Forelimb muscle (tissue), 1 donor: ENCODE results near the gene C4BPB. TPM values are rescaled to one million over a fixed set of nuclear protein-coding genes. Genes with fewer than 3 reads are reported as not detected.
A peak's percentile ranks its signal among the peaks of the same experiment; 100 is the strongest.

ENCODE experiments used
- DNase-seq: peaks from one replicate; pipeline ENCODE4 v3.0.0-alpha.2; 2013; ENCODE audit warnings: low read depth
- polyA plus RNA-seq: library from polyadenylated mRNA; unstranded; fragments of 120-200 nt; gene quantifications from one replicate; pipeline ENCODE4 v1.2.1, GENCODE V29; 2013; ENCODE audit not compliant: insufficient read length

C4BPB gene
- polyA plus RNA-seq, 1 donor, result 0.18 TPM

DNA sequence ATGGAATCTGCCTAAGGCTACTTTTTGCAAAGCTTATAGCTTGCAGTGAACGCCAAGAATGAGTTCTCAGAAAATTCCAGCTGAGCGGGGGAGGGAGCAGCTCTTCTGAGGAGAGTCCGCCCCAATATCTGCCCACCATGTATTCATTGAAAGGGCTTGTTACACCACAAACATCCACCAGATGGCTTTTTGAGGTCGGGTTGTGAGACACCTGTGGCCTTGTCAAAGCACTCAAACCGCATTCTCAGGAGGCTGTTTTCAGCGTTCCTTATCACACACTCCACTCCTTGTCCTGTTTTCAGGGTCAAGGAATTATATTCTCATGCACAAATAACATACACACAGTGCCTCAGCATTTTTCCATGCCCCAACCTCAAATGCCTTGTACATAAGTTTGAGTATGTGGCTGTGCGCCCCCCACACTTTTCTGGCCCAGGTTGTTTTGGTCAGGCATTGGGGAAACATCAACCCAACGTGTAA lies 3.9 kb upstream of the C4BPB start:
- DNase-seq, result peak; percentile 35

DNA sequence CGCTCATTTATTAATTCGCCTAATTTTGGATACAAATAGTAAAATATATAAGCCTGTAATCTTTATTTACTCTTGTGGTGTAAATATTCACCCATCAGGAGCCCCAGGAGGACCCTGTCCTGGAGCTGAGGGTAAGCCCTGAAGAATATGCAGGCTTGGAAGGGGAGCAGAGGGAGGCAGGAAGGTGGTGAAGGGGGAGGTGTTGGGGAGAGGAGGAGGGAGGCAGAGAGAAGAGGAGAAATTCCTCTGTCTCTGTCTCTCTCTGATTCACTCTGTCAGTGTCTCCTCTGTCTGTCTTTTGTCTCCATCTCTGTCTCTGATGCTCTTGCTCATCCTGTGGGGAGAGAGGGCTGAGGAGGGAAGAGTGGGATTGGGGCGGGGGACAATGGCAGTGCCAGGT lies 2.8 kb upstream of the C4BPB start:
- no peak for DNase-seq

DNA sequence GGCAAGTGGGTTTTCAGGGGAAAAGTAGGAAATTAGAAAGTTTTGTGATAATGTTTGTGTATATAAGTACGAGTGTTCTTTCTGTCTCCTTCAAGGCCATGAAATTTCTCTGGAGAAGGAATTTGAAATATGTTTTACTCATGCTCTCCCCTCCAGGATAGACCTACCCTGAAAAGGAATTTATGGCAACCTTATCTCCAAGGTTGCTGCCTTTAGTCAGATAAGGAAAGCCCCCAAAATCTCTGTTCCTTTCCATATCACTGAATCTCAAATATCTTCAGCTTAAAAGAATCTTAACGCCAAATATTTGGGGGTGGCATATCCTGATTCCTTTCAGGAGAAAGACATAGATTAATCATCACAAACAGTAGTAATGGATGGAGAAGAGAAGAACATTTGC lies 499 bp upstream of the C4BPB start:
- no peak for DNase-seq

DNA sequence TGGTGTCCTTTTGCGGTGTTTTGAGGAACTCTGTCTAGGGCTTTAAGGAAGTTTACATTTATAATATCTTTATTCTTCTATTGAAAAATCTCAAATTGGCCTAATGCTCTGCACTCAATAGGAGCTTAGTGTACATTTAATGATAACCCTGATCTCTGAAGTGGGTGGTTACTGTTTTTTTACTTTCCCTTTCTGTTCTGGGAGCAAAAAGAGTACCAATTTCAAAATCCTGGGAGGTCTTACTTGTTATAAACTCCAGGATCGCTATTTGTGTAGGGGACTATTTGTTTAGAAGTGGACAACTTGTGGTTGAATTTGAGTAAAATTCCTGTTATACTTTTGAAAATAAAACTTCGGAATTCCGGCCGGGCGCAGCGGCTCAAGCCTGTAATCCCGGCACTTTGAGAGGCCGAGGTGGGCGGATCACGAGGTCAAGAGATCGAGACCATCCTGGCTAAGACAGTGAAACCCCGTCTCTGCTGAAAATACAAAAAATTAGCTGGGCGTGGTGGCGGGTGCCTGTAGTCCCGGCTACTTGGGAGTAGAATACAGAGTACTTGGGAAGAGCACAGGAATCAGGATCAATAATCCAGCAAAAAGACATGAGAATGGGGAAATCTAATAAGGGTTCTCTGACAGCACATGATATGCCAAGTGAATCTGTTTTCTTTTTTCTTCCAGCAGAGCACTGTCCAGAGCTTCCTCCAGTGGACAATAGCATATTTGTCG lies 1.1 kb downstream of the C4BPB start:
- DNase-seq, result no peak

DNA sequence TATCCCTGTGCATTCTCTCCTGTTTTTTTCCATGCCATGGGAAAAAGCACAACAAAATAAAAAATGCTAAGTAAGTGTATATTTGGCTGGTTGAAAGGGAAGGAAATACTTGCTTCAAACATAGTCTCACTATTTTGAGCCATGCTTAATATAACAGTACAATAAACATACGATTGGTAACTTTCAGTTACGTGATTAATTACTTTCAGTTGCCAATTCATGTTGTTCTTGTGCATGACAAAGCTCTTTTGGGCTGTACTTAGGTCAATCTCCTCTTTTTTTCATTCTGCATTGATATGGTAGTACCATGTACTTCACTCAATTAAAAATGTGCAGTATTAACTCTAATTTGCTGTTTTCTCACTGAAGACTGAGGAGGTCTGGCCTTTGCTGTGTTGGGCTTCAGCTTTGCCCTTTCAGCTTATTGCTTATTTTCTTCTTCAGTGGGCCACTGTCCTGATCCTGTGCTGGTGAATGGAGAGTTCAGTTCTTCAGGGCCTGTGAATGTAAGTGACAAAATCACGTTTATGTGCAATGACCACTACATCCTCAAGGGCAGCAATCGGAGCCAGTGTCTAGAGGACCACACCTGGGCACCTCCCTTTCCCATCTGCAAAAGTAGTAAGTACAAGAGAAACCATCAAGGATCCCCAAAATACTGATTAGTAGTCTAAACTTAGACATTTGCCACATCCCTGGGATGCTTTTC lies 2.7 kb downstream of the C4BPB start:
- no peak for DNase-seq

DNA sequence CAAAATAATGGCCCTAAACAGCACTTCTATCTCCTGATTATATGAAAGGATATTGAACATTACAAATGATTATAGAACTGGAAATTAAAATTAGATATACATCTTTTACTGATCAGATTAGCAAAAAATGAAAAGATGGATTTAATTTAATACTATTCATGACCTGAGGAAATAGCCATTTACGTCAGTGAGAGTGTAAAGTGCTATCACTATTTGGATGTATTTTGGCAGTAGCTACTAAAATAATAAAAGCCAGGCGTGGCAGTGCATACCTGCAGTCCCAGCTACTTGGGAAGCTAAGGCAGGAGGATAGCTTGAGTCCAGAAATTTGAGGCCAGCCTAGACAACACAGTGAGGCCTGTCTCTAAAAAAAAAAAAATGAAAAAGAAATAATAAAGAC lies 5.3 kb downstream of the C4BPB start:
- DNase-seq, result no peak

DNA sequence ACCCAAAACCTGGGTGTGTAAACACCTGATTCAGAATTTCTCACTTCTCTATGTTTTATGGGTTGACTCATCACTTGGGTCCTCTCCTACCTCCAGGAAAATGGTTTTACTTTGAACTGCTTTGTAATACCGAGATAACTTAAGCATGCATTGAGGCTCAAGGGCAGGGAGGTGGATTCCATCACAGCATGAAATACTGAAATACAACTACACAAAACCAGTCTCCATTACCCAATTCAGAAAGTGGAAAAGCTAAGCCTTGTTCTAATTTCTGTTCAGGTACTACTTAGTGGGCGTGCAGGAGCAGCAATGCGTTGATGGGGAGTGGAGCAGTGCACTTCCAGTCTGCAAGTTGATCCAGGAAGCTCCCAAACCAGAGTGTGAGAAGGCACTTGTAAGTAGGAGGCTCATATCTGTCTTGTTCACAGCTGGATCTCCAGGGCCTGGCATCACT lies 9.2 kb downstream of the C4BPB start:
- no peak for DNase-seq

DNA sequence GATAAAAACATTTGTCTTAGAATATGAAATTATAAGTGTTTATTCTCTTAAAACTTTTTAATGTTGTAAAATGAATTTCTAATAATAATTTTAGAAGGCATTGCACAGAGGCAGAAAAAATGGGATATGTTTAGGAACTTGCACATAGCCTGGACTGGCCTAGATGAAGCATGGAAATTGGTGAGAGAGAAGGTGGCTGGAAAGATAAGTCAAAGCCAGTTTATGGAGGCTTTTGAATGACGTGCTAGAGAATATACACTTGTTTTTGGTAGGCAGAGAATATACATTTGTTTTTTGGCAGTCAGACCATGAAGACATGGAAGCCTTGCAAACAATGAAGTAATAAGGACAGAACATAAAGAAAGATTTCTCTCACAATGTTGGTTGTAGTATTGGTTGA lies 13.1 kb downstream of the C4BPB start:
- DNase-seq, result no peak

DNA sequence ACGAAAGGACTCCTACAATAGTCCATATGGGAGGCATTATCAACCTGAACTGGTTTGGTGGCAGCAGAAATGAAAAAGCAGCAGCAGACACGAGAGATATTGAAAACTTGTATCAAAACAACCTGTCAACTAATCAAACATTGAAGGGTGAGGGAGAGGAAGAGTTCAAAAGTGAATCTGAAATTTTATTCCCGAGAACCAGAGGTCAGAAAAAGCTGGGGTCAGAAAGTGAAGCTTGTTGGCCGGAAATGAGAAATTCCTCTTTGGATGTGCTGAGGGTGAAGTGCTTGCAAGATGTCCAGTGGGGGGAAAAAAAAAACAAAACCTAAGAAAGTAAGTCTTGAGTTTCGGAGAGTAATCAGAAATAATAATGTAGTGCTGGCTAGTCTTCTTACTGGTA lies 13.5 kb downstream of the C4BPB start:
- no peak for DNase-seq

DNA sequence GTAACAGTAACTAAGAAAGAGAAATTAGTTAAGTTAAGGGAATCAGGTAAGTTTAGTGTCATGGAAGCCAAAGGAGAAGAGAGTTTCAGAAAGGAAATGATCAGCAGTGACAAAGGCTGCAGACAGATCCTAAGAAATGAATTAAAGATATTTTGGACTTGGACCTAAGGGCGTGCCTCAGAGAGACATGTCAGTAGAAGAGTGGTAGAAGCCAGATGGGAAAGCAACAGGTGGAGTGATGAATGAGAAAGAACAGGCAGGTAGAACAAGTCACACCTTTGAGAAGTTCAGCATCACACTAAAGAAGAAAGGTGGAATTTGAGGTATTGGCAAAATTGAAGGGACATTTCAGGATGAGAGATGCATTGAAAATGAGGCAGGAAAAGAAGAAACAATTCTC lies 14.0 kb downstream of the C4BPB start:
- no peak for DNase-seq

DNA sequence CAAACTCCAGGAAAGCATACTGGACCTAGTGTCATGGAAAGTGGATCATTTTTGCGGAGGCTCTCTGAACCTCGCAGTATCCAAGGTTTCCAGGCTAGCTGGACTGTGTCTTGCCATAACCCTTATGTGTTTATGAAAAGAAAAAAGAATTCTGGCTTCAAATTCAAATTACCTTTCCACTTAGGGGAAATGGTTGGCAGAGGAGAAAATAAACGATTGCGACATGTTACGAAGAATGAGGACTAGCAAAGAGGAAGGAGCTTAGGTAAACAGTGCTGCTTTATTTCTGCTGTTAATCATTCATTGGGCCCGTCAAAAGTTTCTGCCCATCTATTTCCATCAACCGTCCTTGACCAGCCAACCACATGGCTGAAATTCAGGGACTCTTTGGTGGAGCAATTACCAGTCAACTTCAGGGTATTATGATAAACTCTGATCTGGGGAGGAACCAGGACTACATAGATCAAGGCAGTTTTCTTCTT lies 15.3 kb downstream of the C4BPB start, which contains the start of gene C4BPA:
Gene C4BPA, plus strand, starts transcription at position 342 of the 482 bp plus-strand sequence. CDS start 8,793 bp downstream, outside the sequence.
- no peak for DNase-seq

DNA sequence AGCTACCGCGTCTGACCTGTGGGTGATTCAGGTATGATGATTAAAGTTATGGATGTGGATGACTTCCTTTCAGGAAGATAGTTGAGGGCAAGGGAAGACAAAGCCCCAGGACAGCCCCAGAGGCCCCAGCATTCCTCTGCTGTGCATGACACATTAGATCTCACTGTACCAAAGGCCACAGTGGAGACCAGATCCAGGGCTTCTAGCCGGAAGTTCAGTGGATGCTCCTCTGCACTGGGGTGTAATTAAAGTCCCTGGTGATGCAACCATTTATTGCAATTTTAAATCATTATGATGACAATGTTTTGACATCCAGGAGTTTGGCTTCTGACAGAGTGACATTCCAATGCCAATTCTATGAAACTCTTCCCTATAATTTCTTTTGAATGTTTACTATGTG lies 20.3 kb downstream of the C4BPB start:
- DNase-seq, result no peak

DNA sequence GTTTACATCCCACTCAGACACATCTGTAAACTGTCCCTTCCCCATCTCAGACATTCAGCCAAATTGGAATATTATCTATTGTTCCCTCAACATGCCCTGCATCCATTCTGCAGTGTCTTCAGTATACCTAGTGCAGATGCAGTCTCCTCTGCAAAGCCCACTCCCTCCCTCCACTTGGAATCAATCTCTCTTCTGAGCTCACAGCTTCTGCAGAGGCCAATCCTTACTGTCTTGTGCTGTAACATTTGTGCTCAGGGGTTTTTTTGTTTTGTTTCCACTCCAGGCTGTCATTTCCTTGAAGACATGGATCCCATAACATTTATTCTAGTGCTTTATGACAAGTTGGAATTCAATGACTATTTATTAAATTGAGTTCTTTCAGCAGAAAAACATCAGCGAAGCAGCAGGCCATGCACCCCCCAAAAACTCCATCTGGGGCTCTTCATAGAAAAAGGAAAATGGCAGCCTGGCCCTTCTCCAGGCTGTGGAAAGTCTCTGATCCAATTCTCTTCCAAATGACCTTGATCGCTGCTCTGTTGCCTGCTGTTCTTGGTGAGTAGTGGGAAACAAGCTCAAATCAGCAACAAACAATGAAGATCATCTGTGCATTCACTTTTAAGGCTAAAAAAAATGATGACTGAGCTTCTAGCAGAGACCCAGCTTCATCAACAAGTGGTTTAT lies 24.1 kb downstream of the C4BPB start:
- DNase-seq, result peak; percentile 20

DNA sequence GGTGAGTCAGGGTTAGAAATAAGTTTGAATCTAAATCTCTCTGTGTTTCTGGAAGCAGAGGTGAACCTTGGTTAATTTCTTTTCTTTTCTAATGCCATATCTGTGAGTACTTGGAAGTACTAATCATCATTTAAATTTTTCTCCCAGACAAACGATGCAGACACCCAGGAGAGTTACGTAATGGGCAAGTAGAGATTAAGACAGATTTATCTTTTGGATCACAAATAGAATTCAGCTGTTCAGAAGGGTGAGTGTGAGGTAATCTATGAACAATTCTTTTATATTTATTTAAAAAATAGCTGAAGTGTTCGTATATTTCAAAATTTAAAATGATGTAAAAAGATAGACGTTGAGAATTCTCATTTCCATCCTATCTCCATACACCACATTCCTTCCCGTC lies 26.6 kb downstream of the C4BPB start:
- no peak for DNase-seq

DNA sequence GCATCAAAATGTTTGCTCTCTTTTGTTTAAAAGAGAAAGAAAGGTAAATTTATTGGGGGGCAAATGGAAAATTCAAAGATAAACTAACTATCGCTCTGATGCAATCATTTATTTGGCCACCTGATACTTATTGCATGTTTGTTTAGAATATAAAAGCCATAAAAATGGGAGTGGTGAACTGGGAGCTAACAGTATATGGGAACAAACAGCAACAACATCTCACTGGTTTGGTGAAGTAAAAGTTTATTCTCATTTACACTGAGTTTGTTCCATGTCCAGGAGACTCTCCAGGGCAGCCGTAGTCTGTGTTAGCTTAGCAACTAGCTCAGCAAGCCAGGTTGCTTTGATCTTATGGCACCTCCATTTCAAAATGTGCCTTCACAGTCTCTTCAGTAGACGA lies 35.7 kb downstream of the C4BPB start:
- no peak for DNase-seq

DNA sequence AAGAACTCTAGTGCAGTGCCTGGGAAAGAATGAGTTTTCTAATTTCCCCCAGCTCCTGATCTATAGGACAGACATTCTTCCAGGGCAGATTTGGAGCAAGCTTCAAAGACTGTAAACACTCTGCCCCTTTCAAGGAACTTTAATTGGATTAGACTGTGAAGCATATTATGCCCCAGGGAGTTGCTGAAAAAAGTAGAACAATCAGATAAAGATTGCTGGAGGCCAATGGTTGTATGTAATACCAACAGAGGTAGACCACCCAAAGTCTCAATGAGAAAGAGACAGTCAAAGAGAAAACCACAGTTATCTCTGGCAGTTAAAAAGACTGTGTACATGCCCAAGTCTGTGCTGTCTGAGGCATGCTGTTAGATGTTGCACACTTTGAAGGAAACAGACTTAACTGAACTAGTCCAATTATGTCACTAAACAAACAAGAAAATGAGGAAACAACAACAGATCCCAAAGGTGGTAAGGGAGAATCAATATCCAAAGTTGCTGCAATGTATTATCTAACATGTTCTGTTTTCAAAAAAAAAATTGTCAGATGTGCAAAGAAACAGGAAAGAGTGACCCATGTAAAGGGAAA lies 39.8 kb downstream of the C4BPB start:
- DNase-seq, result no peak

DNA sequence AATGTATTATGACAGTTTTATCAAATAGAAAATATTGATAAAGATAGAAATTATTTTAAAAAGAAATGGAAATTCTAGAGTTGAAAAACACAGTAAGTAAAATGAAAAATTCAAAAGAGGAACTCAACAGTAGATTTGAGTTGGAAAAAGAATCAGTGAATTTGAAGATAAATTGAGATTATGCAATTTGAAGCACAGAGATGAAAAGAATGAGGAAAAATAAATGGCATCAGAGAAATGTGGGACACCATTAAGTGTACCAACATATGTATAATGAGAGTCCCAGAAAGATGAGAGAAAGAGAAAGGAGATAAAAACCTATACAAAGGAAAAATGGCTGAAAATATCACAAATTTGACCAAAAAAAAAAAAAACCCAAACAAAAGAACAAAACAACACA lies 40.4 kb downstream of the C4BPB start:
- DNase-seq, result no peak

DNA sequence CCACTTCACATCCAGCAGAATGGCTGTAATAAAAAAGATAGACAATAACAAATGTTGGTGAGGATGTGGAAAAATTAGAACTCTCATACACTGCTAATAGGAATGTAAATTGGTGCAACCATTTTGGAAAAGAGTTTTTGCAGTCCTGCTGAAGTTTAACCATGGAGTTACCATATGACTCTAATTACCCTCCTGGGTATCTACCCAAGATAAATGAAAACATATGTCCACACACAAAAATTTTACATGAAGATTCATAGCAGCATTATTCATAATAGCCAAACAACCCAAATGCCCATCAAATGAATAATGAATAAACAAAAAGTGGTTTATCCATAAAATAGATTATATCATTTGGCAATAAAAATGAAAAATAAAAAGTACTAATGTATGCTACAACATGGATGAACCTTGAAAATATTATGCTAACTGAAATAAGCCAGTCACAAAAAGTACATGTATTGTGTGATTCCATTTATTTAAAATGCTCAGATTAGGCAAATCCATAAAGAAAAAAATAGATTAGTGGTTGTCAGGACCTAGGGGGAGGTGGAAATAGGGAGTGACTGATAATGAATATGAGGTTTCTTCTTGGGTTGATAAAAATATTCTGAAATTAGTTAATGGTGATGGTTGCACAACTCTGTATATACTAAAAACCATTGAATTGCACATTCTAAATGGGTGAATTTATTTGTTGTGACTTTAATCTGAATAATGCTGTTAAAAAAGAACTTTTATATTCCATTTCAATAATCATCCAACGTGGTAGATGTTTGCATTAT lies 41.8 kb downstream of the C4BPB start:
- no peak for DNase-seq

DNA sequence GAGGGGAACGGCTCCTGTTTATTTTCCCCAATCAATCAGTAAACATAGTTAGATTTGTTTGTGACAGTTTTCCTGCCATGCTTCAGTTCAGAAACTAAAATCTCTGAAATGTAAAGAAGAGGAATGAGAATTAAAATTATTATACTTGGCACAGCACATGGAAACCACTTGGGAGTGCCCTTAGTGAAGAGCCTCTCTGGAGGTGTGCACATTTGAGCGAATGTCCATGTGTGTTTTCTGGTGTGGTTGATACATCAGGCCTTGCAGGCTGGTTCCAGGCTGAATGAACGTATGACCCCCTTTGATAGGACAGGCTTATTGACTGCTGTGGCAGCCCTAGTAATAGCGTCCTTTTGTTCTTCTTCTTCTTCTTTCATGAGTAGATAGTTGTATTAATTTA lies 42.5 kb downstream of the C4BPB start:
- no peak for DNase-seq

DNA sequence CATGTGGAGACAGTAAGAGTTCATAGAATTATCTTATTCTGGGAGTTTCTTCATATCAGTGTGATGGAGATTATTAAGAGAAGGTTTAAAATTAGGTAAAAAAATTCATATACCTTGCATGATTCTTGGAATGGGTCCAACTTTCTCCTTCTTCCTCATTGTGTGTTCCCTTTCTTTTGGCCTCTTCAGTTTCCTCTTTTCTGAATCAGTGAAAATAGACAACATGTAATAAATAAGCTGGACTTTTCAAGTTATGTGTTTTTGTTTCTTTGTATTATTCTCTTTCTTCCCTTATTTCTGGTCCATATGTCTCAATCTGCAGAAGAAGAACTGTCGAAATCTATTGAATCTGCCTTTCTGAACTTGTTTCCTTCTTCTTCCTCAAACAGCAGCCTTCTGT lies 45.9 kb downstream of the C4BPB start:
- no peak for DNase-seq

DNA sequence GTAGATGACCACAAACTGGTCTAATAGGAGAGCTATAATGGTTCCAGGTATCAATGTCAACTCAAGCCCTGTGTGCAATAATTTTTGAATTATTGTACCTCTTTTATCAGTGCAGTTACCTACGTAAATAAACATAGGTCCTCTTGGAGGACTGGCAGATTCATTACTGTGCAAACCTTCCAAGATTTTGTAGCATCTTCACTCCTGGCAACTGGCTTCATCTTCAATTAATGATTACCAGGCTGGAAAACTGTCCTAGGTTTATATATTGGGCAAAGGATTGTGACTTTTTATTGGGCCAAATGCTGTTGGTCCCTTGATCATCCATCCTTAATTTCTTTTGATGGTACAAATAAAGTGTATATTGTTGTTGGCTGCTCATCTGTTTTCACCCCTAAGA lies 51.0 kb downstream of the C4BPB start:
- DNase-seq, result no peak
